Activated CD4-positive, alpha-beta T cell treated with anti-CD3 and anti-CD28 coated beads, Interleukin-2, amount 50 U/mL, for 24 hours (primary cell): ENCODE measurements around the gene VWA7.
A peak's percentile ranks its signal among the peaks of the same experiment; 100 is the strongest.

Experiments used
- DNase-seq, 2 donors: peaks; one replicate each; pipeline ENCODE4 v3.0.0-alpha.2; 2020; ENCODE audit warnings: low read depth in 1 of 2, low spot score in 1 of 2

VWA7 gene

GRCh38 chr6:31730631-31731086 is 46.5 kb downstream of the VWA7 start:
- no peak for DNase-seq

GRCh38 chr6:31729979-31730630 is 47.0 kb downstream of the VWA7 start:
- DNase-seq: peak; percentile 32 to 42

GRCh38 chr6:31729515-31729978 is 47.6 kb downstream of the VWA7 start:
- DNase-seq: peak; percentile 55 to 67

GRCh38 chr6:31728767-31729514 is 48.2 kb downstream of the VWA7 start, which contains the start of gene DDAH2:
Gene DDAH2, minus strand, starts transcription at chr6:31729299. Its CDS starts 138 bp downstream, at chr6:31729161.
- DNase-seq: no peak

GRCh38 chr6:31727717-31728671 is 49.1 kb downstream of the VWA7 start:
- DNase-seq: no peak

GRCh38 chr6:31727034-31727716 is 50.0 kb downstream of the VWA7 start:
- no peak for DNase-seq

GRCh38 chr6:31725502-31726350 is 51.4 kb downstream of the VWA7 start:
- no peak for DNase-seq

GRCh38 chr6:31723980-31724691 is 53.0 kb downstream of the VWA7 start:
- no peak for DNase-seq

- no peak for DNase-seq
These were observed 53.7 kb downstream of the VWA7 start, which contains the start of gene MPIG6B for GRCh38 chr6:31723245-31723979. Gene MPIG6B, plus strand, starts transcription at chr6:31723373. Its CDS starts 11 bp downstream, at chr6:31723384.

GRCh38 chr6:31722173-31722572 is 55.0 kb downstream of the VWA7 start:
- no peak for DNase-seq

GRCh38 chr6:31721351-31722020 is 55.6 kb downstream of the VWA7 start, which contains the start of gene LY6G6C:
Gene LY6G6C, minus strand, starts transcription at chr6:31721746. Its CDS starts 67 bp downstream, at chr6:31721679.
- no peak for DNase-seq

- DNase-seq: no peak
These were observed 56.8 kb downstream of the VWA7 start for GRCh38 chr6:31720196-31720770.

GRCh38 chr6:31719001-31719400 is 58.1 kb downstream of the VWA7 start:
- DNase-seq: no peak

GRCh38 chr6:31718265-31718664 is 58.9 kb downstream of the VWA7 start:
- DNase-seq: no peak

GRCh38 chr6:31717499-31718222 is 59.5 kb downstream of the VWA7 start:
- no peak for DNase-seq
